Osteoblast (primary cell): ENCODE results near the gene KYAT1. TPM values are rescaled to one million over a fixed set of nuclear protein-coding genes. Genes with fewer than 3 reads are reported as not detected.

Source experiments
- DNase-seq: peaks from one replicate; pipeline ENCODE4 v3.0.0; 2011; ENCODE audit warnings: low spot score, mixed read lengths; ENCODE audit not compliant: insufficient read length; ENCODE audit errors: missing footprints
- H2AFZ ChIP-seq: 2 replicates; pipeline ENCODE4 v1.6.0; 2011; ENCODE audit warnings: mild to moderate bottlenecking, low read length
- H3K27ac ChIP-seq: 2 replicates; pipeline ENCODE4 v1.5.1; 2011; ENCODE audit warnings: mild to moderate bottlenecking, low read depth, low read length, moderate library complexity
- H3K27me3 ChIP-seq: 2 replicates; pipeline ENCODE4 v1.6.0; 2012; ENCODE audit warnings: mild to moderate bottlenecking, control low read depth, inconsistent platforms, low read length, moderate library complexity; ENCODE audit not compliant: insufficient read depth
- H3K36me3 ChIP-seq: 2 replicates; pipeline ENCODE4 v1.5.1; 2011; ENCODE audit warnings: mild to moderate bottlenecking, low read length, control low read depth, moderate library complexity; ENCODE audit not compliant: insufficient read depth
- H3K4me1 ChIP-seq: 2 replicates; pipeline ENCODE4 v1.5.1; 2011; ENCODE audit warnings: mild to moderate bottlenecking, low read length, control low read depth, moderate library complexity; ENCODE audit not compliant: insufficient read depth
- H3K4me2 ChIP-seq: 2 replicates; pipeline ENCODE4 v1.6.0; 2011; ENCODE audit warnings: mild to moderate bottlenecking, low read length; ENCODE audit not compliant: insufficient read depth
- H3K4me3 ChIP-seq: fragments of 200-600 bp; sonication (generic); 3 replicates; pipeline ENCODE4 v1.5.1; 2012; ENCODE audit warnings: mild to moderate bottlenecking, low read length, inconsistent platforms; ENCODE audit not compliant: insufficient read depth
- H3K79me2 ChIP-seq: 2 replicates; pipeline ENCODE4 v1.6.0; 2012; ENCODE audit warnings: mild to moderate bottlenecking, low read length, control low read depth, inconsistent platforms; ENCODE audit not compliant: insufficient read depth
- H3K9me3 ChIP-seq: 2 replicates; pipeline ENCODE4 v1.5.1; 2011; ENCODE audit warnings: low read depth, low read length, control low read depth
- H4K20me1 ChIP-seq: 2 replicates; pipeline ENCODE4 v1.6.0; 2012; ENCODE audit warnings: mild to moderate bottlenecking, low read length, control low read depth; ENCODE audit not compliant: insufficient read depth
- CTCF ChIP-seq: IDR thresholded peaks from 2 replicates; pipeline ENCODE4 v1.5.1; 2011; ENCODE audit warnings: mild to moderate bottlenecking, low read depth, low read length, moderate library complexity; ENCODE audit errors: extremely low read depth
- total RNA-seq: library from RNA; depleted of rRNA; stranded (reverse); fragments of >200 nt; gene quantifications from 2 replicates; pipeline ENCODE4 v1.2.3, GENCODE V29; 2012

Gene KYAT1
- total RNA-seq, 1 donor: 3.3 TPM

DNA sequence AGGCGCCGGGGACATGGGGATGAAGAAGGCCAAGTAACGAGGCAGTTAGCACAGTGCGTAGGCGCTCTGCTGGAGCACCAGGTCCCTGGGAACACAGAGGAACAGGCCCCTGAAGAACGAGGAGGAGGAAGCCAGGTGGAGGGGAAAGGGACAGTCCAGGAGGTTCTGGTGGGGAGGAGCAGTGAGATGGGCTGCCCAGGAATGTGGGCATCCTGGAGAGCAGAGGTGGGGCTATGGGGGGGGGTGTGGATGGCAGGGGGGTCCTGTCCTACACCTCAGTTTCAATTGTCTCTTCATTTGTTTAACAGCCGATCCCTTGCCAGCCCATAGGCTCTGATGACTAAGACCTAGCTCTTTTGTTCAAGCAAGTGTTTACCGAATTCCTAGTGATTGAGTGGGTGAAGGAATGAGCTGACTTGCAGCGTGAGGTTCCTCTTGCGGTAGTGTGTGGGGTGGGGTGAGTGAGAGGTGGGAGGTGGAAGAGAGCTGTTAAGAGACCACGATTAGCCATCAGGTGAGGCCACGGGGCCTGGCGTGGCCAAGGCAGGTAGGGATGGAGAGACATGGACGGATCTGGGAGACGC, 30.6 kb upstream of the KYAT1 start:
- DNase-seq: peak; percentile 99
- H3K4me3 ChIP-seq: peak overlapping the region; percentile 38
- H3K27ac ChIP-seq: peak overlapping the region; percentile 62
- H4K20me1 ChIP-seq: peaks cover 3% of the 10 kb centered on the region
- H3K9me3 ChIP-seq: no peaks in the 10 kb centered on the region
- peak overlapping the region; percentile 67 for H3K4me2 ChIP-seq
- no peak for TF ChIP-seq CTCF
- peaks cover 80% of the 10 kb centered on the region for H3K79me2 ChIP-seq
- H3K36me3 ChIP-seq: peaks cover 51% of the 10 kb centered on the region
- H3K27me3 ChIP-seq: no peaks in the 10 kb centered on the region
- no peak overlapping the region for H2AFZ ChIP-seq
- H3K4me1 ChIP-seq: peaks cover 38% of the 10 kb centered on the region

GRCh38 chr9:128911529-128912035, 29.8 kb upstream of the KYAT1 start:
- no peaks in the 10 kb centered on the region for H3K9me3 ChIP-seq
- H3K27me3 ChIP-seq: no peaks in the 10 kb centered on the region
- peaks cover 32% of the 10 kb centered on the region for H3K4me1 ChIP-seq
- peak overlapping the region; percentile 22 for H3K4me3 ChIP-seq
- peaks cover 52% of the 10 kb centered on the region for H3K36me3 ChIP-seq
- H3K79me2 ChIP-seq: peaks cover 82% of the 10 kb centered on the region
- DNase-seq: peak; percentile 93
- peak overlapping the region; percentile 34 for H3K4me2 ChIP-seq
- peaks cover 3% of the 10 kb centered on the region for H4K20me1 ChIP-seq
- TF ChIP-seq CTCF: no peak
- H2AFZ ChIP-seq: no peak overlapping the region
- peak overlapping the region; percentile 52 for H3K27ac ChIP-seq

DNA sequence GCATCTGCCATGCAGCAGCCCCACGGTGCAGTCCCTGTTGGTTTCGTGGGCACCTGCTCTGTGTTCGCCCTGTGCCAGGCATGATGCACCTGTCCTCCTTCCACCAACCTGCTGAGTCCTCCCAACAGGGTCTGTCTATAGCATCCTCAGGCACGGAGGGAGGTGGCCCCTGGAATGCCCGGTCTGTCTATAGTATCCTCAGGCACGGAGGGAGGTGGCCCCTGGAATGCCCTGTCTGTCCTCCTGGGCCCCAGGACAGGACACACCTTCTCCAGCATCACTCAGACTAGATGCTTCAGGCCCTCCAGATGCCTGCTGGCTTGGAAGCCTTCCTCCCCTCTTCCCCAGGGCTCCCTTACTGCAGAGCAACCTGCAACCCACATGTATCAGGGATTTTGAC, 29.2 kb upstream of the KYAT1 start:
- peak overlapping the region; percentile 34 for H3K4me2 ChIP-seq
- peak overlapping the region; percentile 52 for H3K27ac ChIP-seq
- H3K9me3 ChIP-seq: no peaks in the 10 kb centered on the region
- no peaks in the 10 kb centered on the region for H3K27me3 ChIP-seq
- H3K36me3 ChIP-seq: peaks cover 46% of the 10 kb centered on the region
- TF ChIP-seq CTCF: no peak
- H4K20me1 ChIP-seq: peaks cover 3% of the 10 kb centered on the region
- H3K4me3 ChIP-seq: no peak overlapping the region
- H2AFZ ChIP-seq: no peak overlapping the region
- DNase-seq: peak; percentile 29
- H3K79me2 ChIP-seq: peaks cover 78% of the 10 kb centered on the region
- peaks cover 30% of the 10 kb centered on the region for H3K4me1 ChIP-seq

GRCh38 chr9:128909859-128910258, 28.1 kb upstream of the KYAT1 start:
- no peak overlapping the region for H3K27ac ChIP-seq
- H2AFZ ChIP-seq: no peak overlapping the region
- peak; percentile 30 for DNase-seq
- no peaks in the 10 kb centered on the region for H3K9me3 ChIP-seq
- H3K4me2 ChIP-seq: no peak overlapping the region
- H3K36me3 ChIP-seq: peaks cover 42% of the 10 kb centered on the region
- H3K4me3 ChIP-seq: no peak overlapping the region
- no peaks in the 10 kb centered on the region for H3K27me3 ChIP-seq
- H3K79me2 ChIP-seq: peaks cover 76% of the 10 kb centered on the region
- H4K20me1 ChIP-seq: peaks cover 6% of the 10 kb centered on the region
- H3K4me1 ChIP-seq: peaks cover 30% of the 10 kb centered on the region
- TF ChIP-seq CTCF: no peak
